ENCODE measurements around the gene RALY.

Gene RALY

GRCh38 chr20:33986560-33987216, 7.0 kb upstream of the RALY start:
- no peaks in the 10 kb centered on the region for H3K9me3 ChIP-seq (ENCODE audit: control insufficient read depth, insufficient read depth, low read depth, low read length)
- no peak overlapping the region for H3K4me3 ChIP-seq (ENCODE audit: low read depth, low read length)
- H3K27me3 ChIP-seq (ENCODE audit: control insufficient read depth, insufficient read depth, low read length): no peaks in the 10 kb centered on the region
- peaks cover 1% of the 10 kb centered on the region; the same call in 1 of the 2 replicates for H3K4me1 ChIP-seq (ENCODE audit: control insufficient read depth, insufficient read depth, low read length)
- H3K36me3 ChIP-seq (ENCODE audit: control insufficient read depth, insufficient read depth, low read length): no peaks in the 10 kb centered on the region
- no peak overlapping the region for H3K9ac ChIP-seq (ENCODE audit: low read length)
- H3K27ac ChIP-seq (ENCODE audit: low read depth, low read length): no peak overlapping the region

- Histone ChIP-seq H3K27me3 (ENCODE audit: control insufficient read depth, insufficient read depth, low read length) (no peaks in the 10 kb centered on the region), H3K27ac (ENCODE audit: low read depth, low read length) (no peak overlapping the region), H3K9ac (ENCODE audit: low read length) (no peak overlapping the region), H3K36me3 (ENCODE audit: control insufficient read depth, insufficient read depth, low read length) (no peaks in the 10 kb centered on the region), H3K4me1 (ENCODE audit: control insufficient read depth, insufficient read depth, low read length) (peaks cover 12% of the 10 kb centered on the region), H3K9me3 (ENCODE audit: control insufficient read depth, insufficient read depth, low read depth, low read length) (no peaks in the 10 kb centered on the region), H3K4me3 (ENCODE audit: low read depth, low read length) (no peak overlapping the region)
Observed at GRCh38 chr20:33990075-33990474, 3.6 kb upstream of the RALY start.

DNA sequence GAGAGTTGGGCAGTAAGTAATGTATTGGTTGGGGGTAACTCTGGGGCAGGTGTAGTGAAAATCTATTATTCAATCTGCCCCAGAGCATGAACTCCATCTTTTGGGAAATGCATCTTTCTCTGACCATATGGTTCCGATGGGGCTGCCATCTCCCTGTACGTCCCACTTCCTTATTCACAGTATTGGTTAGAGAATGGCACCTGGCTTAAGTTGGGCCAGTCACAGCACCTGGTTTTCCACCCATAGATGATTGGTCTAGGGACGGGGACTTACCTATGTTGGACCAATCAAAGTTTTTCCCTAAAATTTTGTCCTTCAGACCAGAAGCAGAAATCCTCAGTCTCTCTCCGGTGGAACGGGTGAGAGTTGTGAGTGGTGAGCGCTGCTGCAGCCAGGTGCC, 2.2 kb upstream of the RALY start:
- H3K9me3 ChIP-seq (ENCODE audit: control insufficient read depth, insufficient read depth, low read depth, low read length): no peaks in the 10 kb centered on the region
- H3K4me3 ChIP-seq (ENCODE audit: low read depth, low read length): peak overlapping the region; percentile 83; the same call in 1 of the 2 replicates
- H3K27ac ChIP-seq (ENCODE audit: low read depth, low read length): no peak overlapping the region
- H3K9ac ChIP-seq (ENCODE audit: low read length): no peak overlapping the region
- H3K36me3 ChIP-seq (ENCODE audit: control insufficient read depth, insufficient read depth, low read length): no peaks in the 10 kb centered on the region
- H3K4me1 ChIP-seq (ENCODE audit: control insufficient read depth, insufficient read depth, low read length): peaks cover 23% of the 10 kb centered on the region
- no peaks in the 10 kb centered on the region for H3K27me3 ChIP-seq (ENCODE audit: control insufficient read depth, insufficient read depth, low read length)

- no peaks in the 10 kb centered on the region for H3K27me3 ChIP-seq (ENCODE audit: control insufficient read depth, insufficient read depth, low read length)
- H3K4me1 ChIP-seq (ENCODE audit: control insufficient read depth, insufficient read depth, low read length): peaks cover 23% of the 10 kb centered on the region
- H3K9ac ChIP-seq (ENCODE audit: low read length): peak overlapping the region; percentile 92
- peak overlapping the region; percentile 83 for H3K27ac ChIP-seq (ENCODE audit: low read depth, low read length)
- peak overlapping the region; percentile 83 for H3K4me3 ChIP-seq (ENCODE audit: low read depth, low read length)
- no peaks in the 10 kb centered on the region for H3K9me3 ChIP-seq (ENCODE audit: control insufficient read depth, insufficient read depth, low read depth, low read length)
- no peaks in the 10 kb centered on the region for H3K36me3 ChIP-seq (ENCODE audit: control insufficient read depth, insufficient read depth, low read length)
Observed at GRCh38 chr20:33992145-33992922, 1.4 kb upstream of the RALY start.

GRCh38 chr20:33992923-33993575, 662 bp upstream of the RALY start:
- peaks cover 23% of the 10 kb centered on the region for H3K4me1 ChIP-seq (ENCODE audit: control insufficient read depth, insufficient read depth, low read length)
- peak overlapping the region; percentile 83 for H3K4me3 ChIP-seq (ENCODE audit: low read depth, low read length)

DNA sequence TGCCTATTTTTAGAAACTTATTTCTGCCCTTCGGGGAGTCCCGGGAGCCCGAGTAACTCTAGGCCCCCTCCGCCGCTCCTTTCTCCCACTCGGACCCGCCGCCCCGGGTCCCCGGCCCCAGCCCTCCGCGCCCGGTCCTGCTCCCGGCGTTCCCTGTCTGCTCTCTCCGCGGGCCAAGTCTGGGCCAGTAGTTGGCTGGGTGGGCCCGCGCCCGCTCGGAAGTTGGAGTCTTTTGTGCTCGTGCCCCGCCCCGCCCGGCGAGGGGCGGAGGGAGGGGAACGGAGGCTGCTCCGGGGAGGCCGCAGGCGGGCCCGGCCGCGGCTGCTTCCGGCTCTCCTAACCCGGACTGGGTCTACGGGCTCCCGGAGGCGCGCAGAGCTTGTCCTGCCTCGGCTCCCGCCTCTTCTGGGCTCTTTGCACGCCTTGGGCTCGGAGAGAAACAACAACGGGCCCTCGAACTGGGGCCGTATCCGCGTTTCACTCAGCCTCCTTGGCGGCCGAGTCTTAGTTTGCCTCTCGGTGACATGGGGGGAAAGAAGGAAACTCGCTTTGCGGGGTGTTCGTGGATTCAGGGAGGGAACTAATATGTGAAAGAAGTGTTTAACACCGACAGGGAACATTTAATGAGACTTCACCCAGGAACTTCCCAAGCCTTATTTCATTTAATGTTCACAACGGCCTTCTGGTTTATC, 657 bp downstream of the RALY start:
- Histone ChIP-seq H3K27me3 (ENCODE audit: control insufficient read depth, insufficient read depth, low read length) (no peaks in the 10 kb centered on the region), H3K27ac (ENCODE audit: low read depth, low read length) (peak overlapping the region; percentile 99), H3K9me3 (ENCODE audit: control insufficient read depth, insufficient read depth, low read depth, low read length) (no peaks in the 10 kb centered on the region), H3K4me3 (ENCODE audit: low read depth, low read length) (peak overlapping the region; percentile 83), H3K36me3 (ENCODE audit: control insufficient read depth, insufficient read depth, low read length) (no peaks in the 10 kb centered on the region), H3K4me1 (ENCODE audit: control insufficient read depth, insufficient read depth, low read length) (peaks cover 27% of the 10 kb centered on the region), H3K9ac (ENCODE audit: low read length) (peak overlapping the region; percentile 98)

More at GRCh38 chr20:33992923-33993575, 662 bp upstream of the RALY start:
- H3K9ac ChIP-seq (ENCODE audit: low read length): peak overlapping the region; percentile 98
- no peaks in the 10 kb centered on the region for H3K36me3 ChIP-seq (ENCODE audit: control insufficient read depth, insufficient read depth, low read length)
- H3K27me3 ChIP-seq (ENCODE audit: control insufficient read depth, insufficient read depth, low read length): no peaks in the 10 kb centered on the region
- H3K27ac ChIP-seq (ENCODE audit: low read depth, low read length): peak overlapping the region; percentile 99
- no peaks in the 10 kb centered on the region for H3K9me3 ChIP-seq (ENCODE audit: control insufficient read depth, insufficient read depth, low read depth, low read length)

- H3K4me3 ChIP-seq (ENCODE audit: low read depth, low read length): peak overlapping the region; percentile 83
- H3K36me3 ChIP-seq (ENCODE audit: control insufficient read depth, insufficient read depth, low read length): no peaks in the 10 kb centered on the region
- no peaks in the 10 kb centered on the region for H3K27me3 ChIP-seq (ENCODE audit: control insufficient read depth, insufficient read depth, low read length)
- H3K27ac ChIP-seq (ENCODE audit: low read depth, low read length): no peak overlapping the region
- H3K9me3 ChIP-seq (ENCODE audit: control insufficient read depth, insufficient read depth, low read depth, low read length): no peaks in the 10 kb centered on the region
- peaks cover 30% of the 10 kb centered on the region for H3K4me1 ChIP-seq (ENCODE audit: control insufficient read depth, insufficient read depth, low read length)
- peak overlapping the region; percentile 98 for H3K9ac ChIP-seq (ENCODE audit: low read length)
Observed at GRCh38 chr20:33995053-33995831, 1.5 kb downstream of the RALY start.

DNA sequence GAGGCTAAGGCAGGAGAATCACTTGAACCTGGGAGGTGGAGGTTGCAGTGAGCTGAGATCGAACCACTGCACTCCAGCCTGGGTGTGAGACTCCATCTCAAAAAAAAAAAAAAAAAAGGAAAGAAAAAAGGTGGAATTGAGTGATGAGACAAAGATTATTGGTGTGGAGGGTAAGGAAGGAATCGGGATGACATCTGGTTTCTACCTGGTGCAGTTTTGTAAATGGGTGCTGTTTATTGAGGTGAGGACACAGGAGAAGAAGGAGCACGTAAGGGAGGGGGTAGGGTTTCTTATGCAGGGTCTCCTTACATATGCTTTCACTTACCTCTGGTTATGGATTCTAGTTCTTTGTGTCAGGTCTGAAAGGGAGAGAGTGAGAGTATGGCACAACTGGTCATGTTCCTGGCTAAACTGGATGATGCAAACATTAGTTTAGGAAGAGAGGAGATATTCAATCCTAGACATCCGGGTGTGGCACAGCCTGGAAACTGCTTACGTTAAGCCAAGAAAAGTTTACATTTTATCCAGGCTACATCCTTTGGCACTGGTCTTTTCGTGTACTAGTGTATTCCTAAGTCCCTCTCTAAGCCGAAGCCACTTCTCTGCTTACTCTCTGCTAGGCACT, 5.4 kb downstream of the RALY start:
- H3K27me3 ChIP-seq (ENCODE audit: control insufficient read depth, insufficient read depth, low read length): no peaks in the 10 kb centered on the region
- no peaks in the 10 kb centered on the region for H3K9me3 ChIP-seq (ENCODE audit: control insufficient read depth, insufficient read depth, low read depth, low read length)
- no peak overlapping the region for H3K27ac ChIP-seq (ENCODE audit: low read depth, low read length)
- no peak overlapping the region for H3K4me3 ChIP-seq (ENCODE audit: low read depth, low read length)
- H3K9ac ChIP-seq (ENCODE audit: low read length): no peak overlapping the region
- peaks cover 22% of the 10 kb centered on the region for H3K4me1 ChIP-seq (ENCODE audit: control insufficient read depth, insufficient read depth, low read length)
- H3K36me3 ChIP-seq (ENCODE audit: control insufficient read depth, insufficient read depth, low read length): no peaks in the 10 kb centered on the region

- no peak overlapping the region for H3K4me3 ChIP-seq (ENCODE audit: low read depth, low read length)
- H3K9ac ChIP-seq (ENCODE audit: low read length): no peak overlapping the region
- no peaks in the 10 kb centered on the region for H3K36me3 ChIP-seq (ENCODE audit: control insufficient read depth, insufficient read depth, low read length)
- H3K4me1 ChIP-seq (ENCODE audit: control insufficient read depth, insufficient read depth, low read length): peaks cover 11% of the 10 kb centered on the region; the same call in 1 of the 2 replicates
- H3K9me3 ChIP-seq (ENCODE audit: control insufficient read depth, insufficient read depth, low read depth, low read length): no peaks in the 10 kb centered on the region
- H3K27me3 ChIP-seq (ENCODE audit: control insufficient read depth, insufficient read depth, low read length): no peaks in the 10 kb centered on the region
- H3K27ac ChIP-seq (ENCODE audit: low read depth, low read length): no peak overlapping the region
Observed at GRCh38 chr20:34001378-34001777, 7.7 kb downstream of the RALY start.

GRCh38 chr20:34004227-34004626, 10.5 kb downstream of the RALY start:
- H3K4me3 ChIP-seq (ENCODE audit: low read depth, low read length): no peak overlapping the region
- H3K27ac ChIP-seq (ENCODE audit: low read depth, low read length): no peak overlapping the region
- H3K4me1 ChIP-seq (ENCODE audit: control insufficient read depth, insufficient read depth, low read length): peaks cover 20% of the 10 kb centered on the region; the same call in 1 of the 2 replicates
- no peaks in the 10 kb centered on the region for H3K36me3 ChIP-seq (ENCODE audit: control insufficient read depth, insufficient read depth, low read length)
- H3K9me3 ChIP-seq (ENCODE audit: control insufficient read depth, insufficient read depth, low read depth, low read length): no peaks in the 10 kb centered on the region
- H3K27me3 ChIP-seq (ENCODE audit: control insufficient read depth, insufficient read depth, low read length): no peaks in the 10 kb centered on the region
- H3K9ac ChIP-seq (ENCODE audit: low read length): no peak overlapping the region

All from HUES6 (cell line).